ENCODE data around the gene XRCC4. TPM values are rescaled to one million over a fixed set of nuclear protein-coding genes. Genes with fewer than 3 reads are reported as not detected.

The XRCC4 gene
- total RNA-seq, 2 donors from 2014 or later: 10.6 to 17.3 TPM

DNA sequence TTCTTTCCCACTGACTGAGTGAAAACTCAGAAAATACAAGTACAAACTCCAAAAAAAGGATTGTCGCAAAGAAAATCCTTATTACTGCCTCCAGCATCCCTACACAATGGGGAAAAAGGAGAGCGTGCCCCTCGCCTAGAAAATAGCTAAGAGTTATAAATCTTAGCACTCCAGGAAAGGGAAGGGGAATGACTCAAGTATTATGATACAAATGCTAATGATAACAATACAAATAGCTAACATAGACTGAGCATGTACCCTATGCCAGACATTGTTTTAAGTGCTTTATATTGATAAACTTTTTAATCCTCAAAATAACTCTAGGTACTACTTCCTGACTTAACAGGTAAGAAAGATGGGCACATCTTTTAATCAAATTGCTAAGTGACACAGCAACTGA, 323.4 kb downstream of the XRCC4 start:
- H3K9me3 Mint-ChIP-seq: peaks cover 1% of the 10 kb centered on the region
- no peak overlapping the region for H3K4me3 Mint-ChIP-seq
- peaks cover 6% of the 10 kb centered on the region for H3K4me1 Mint-ChIP-seq
- no peaks in the 10 kb centered on the region for H3K36me3 ChIP-seq (ENCODE audit: control insufficient read depth, insufficient read depth, low read length)
- no peaks in the 10 kb centered on the region for H3K27me3 ChIP-seq (ENCODE audit: control insufficient read depth, insufficient read depth, low read length, poor library complexity, severe bottlenecking)
- no peak overlapping the region for H3K9ac ChIP-seq (ENCODE audit: extremely low read depth, low read length, poor library complexity, severe bottlenecking)
- TF ChIP-seq, protein P1, sequence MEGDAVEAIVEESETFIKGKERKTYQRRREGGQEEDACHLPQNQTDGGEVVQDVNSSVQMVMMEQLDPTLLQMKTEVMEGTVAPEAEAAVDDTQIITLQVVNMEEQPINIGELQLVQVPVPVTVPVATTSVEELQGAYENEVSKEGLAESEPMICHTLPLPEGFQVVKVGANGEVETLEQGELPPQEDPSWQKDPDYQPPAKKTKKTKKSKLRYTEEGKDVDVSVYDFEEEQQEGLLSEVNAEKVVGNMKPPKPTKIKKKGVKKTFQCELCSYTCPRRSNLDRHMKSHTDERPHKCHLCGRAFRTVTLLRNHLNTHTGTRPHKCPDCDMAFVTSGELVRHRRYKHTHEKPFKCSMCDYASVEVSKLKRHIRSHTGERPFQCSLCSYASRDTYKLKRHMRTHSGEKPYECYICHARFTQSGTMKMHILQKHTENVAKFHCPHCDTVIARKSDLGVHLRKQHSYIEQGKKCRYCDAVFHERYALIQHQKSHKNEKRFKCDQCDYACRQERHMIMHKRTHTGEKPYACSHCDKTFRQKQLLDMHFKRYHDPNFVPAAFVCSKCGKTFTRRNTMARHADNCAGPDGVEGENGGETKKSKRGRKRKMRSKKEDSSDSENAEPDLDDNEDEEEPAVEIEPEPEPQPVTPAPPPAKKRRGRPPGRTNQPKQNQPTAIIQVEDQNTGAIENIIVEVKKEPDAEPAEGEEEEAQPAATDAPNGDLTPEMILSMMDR (conservative IDR thresholded peaks at IDR 0.05): no peak
- no peak overlapping the region for H3K4me3 ChIP-seq (ENCODE audit: low read length)
- H3K27ac ChIP-seq (ENCODE audit: low read depth, low read length): no peak overlapping the region
- no peaks in the 10 kb centered on the region for H3K27me3 Mint-ChIP-seq (ENCODE audit: insufficient read depth)
- H3K9me3 ChIP-seq (ENCODE audit: control insufficient read depth, low read length): no peaks in the 10 kb centered on the region
- no peak for DNase-seq
- no peaks in the 10 kb centered on the region for H3K36me3 Mint-ChIP-seq (ENCODE audit: low read depth)
- no peaks in the 10 kb centered on the region for H3K4me1 ChIP-seq (ENCODE audit: control insufficient read depth, insufficient read depth, low read length)
- no peak overlapping the region for H3K27ac Mint-ChIP-seq
- WGBS, 2 experiments (ENCODE audit: insufficient coverage in 1 of 2, insufficient read length in 1 of 2): 96% methylated on average over 2 of the region's 3 CpGs; no CpG with 5 or more reads in 1 of the 2 experiments

DNA sequence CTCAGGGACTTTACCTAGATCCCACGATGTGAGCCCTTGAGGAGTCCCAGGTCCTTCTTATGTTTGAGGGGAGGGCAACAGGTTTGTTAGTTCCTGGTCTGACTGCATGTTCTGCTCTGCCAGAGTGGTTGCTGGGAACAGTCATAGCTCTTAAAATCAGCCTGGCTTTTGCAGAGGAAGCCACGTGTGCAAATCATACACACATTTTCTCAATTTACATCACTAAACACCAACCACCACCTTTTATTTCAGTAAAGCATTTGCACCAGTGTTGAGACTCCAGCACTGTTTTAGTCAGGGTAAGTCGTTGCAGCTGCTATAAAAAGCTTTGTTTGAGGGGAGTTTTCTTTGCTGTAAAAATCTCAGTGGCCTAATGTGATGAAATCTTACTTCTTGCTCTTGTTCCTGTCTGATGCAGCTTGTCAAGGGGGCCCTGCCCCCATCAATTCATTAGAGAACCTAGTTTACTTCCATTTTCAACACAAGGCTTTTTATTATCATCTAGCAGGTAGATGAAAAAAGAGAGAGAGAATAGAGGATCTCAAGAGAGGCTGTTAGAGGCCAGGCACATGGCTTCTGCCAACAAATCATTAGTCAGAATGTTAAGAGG, 323.9 kb downstream of the XRCC4 start:
- H3K27me3 ChIP-seq (ENCODE audit: control insufficient read depth, insufficient read depth, low read length, poor library complexity, severe bottlenecking): no peaks in the 10 kb centered on the region
- TF ChIP-seq, protein P1 (conservative IDR thresholded peaks at IDR 0.05): no peak
- H3K4me1 Mint-ChIP-seq: peaks cover 6% of the 10 kb centered on the region
- no peaks in the 10 kb centered on the region for H3K9me3 ChIP-seq (ENCODE audit: control insufficient read depth, low read length)
- no peaks in the 10 kb centered on the region for H3K36me3 ChIP-seq (ENCODE audit: control insufficient read depth, insufficient read depth, low read length)
- H3K9ac ChIP-seq (ENCODE audit: extremely low read depth, low read length, poor library complexity, severe bottlenecking): no peak overlapping the region
- H3K36me3 Mint-ChIP-seq (ENCODE audit: low read depth): no peaks in the 10 kb centered on the region
- H3K4me1 ChIP-seq (ENCODE audit: control insufficient read depth, insufficient read depth, low read length): no peaks in the 10 kb centered on the region
- H3K4me3 Mint-ChIP-seq: no peak overlapping the region
- H3K27me3 Mint-ChIP-seq (ENCODE audit: insufficient read depth): no peaks in the 10 kb centered on the region
- H3K27ac ChIP-seq (ENCODE audit: low read depth, low read length): no peak overlapping the region
- peaks cover 1% of the 10 kb centered on the region for H3K9me3 Mint-ChIP-seq
- WGBS, 2 experiments (ENCODE audit: insufficient coverage in 1 of 2, insufficient read length in 1 of 2): 53 to 55% methylated on average over 2 to 3 of the region's 3 CpGs
- no peak for DNase-seq
- no peak overlapping the region for H3K27ac Mint-ChIP-seq
- no peak overlapping the region for H3K4me3 ChIP-seq (ENCODE audit: low read length)

DNA sequence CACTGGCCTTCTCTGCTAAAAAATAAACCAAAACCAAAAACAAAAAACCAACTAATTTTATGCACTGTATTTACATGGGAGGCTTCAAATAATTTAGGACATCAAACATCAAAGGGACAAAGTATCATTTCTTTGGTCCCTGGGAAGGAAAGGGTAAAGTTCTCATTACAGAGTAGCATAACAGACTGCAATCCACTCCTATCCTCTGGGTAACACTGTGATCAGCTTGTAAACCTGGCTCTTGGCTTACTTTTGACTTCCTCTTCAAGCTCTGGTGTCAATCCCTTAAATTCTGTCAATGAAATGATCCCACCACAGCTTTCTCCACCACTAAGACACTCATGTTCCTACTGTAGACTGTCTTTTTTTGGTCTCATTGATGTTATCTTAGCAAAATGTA, 324.4 kb downstream of the XRCC4 start:
- Histone ChIP-seq H3K4me3 (ENCODE audit: low read length) (no peak overlapping the region), H3K4me1 (ENCODE audit: control insufficient read depth, insufficient read depth, low read length) (no peaks in the 10 kb centered on the region), H3K36me3 (ENCODE audit: control insufficient read depth, insufficient read depth, low read length) (no peaks in the 10 kb centered on the region), H3K27ac (ENCODE audit: low read depth, low read length) (no peak overlapping the region), H3K27me3 (ENCODE audit: control insufficient read depth, insufficient read depth, low read length, poor library complexity, severe bottlenecking) (no peaks in the 10 kb centered on the region), H3K9ac (ENCODE audit: extremely low read depth, low read length, poor library complexity, severe bottlenecking) (no peak overlapping the region), H3K9me3 (ENCODE audit: control insufficient read depth, low read length) (no peaks in the 10 kb centered on the region)
- Mint-ChIP-seq H3K27ac (no peak overlapping the region), H3K4me1 (peaks cover 6% of the 10 kb centered on the region), H3K9me3 (peaks cover 1% of the 10 kb centered on the region), H3K36me3 (ENCODE audit: low read depth) (no peaks in the 10 kb centered on the region), H3K4me3 (no peak overlapping the region), H3K27me3 (ENCODE audit: insufficient read depth) (no peaks in the 10 kb centered on the region)
- TF ChIP-seq, protein P1 (conservative IDR thresholded peaks at IDR 0.05): no peak
- no peak for DNase-seq

Other genes with a start within 250 kb of the XRCC4 start
- 100 to 1,000 TPM; 124 to 134 TPM for gene TMEM167A, start 153 bp upstream of the XRCC4 start, total RNA-seq

All from endodermal cell (in vitro differentiated cells).